Measurements from ENCODE around the gene MAP2K4. TPM values are rescaled to one million over a fixed set of nuclear protein-coding genes. Genes with fewer than 3 reads are reported as not detected.
A peak's percentile ranks its signal among the peaks of the same experiment; 100 is the strongest.

The MAP2K4 gene
- total RNA-seq, 2 experiments from 2014 or later, result 12.3 to 29.1 TPM

GRCh38 chr17:12021623-12022140, 1.0 kb downstream of the MAP2K4 start:
- H3K27ac ChIP-seq (ENCODE audit: low read depth, low read length, poor library complexity, severe bottlenecking), result no peak overlapping the region

GRCh38 chr17:12022310-12022709, 1.6 kb downstream of the MAP2K4 start:
- H3K9me2 ChIP-seq (ENCODE audit: insufficient read depth, low read length), result no peaks in the 10 kb centered on the region
- no peaks in the 10 kb centered on the region for H3K36me3 ChIP-seq (ENCODE audit: insufficient read depth, low read length)
- ChIA-PET CTCF (ENCODE audit: unreplicated experiment) (no interaction called here), POLR2A (interaction anchor here (0.5 to 4.1 kb wide), 4 partner anchors 12 to 729 kb away, joined by 3 to 39 read pairs (median 4); partner anchors contain the start of gene ZNF18)
- H3K79me2 ChIP-seq (ENCODE audit: insufficient read depth, low read depth, low read length), result peaks cover 43% of the 10 kb centered on the region; the same call in 1 of the 2 replicates
- no peak overlapping the region for H2AFZ ChIP-seq (ENCODE audit: low read length)
- H3K4me2 ChIP-seq (ENCODE audit: low read length), result peak overlapping the region; percentile 71
- H3K4me1 ChIP-seq (ENCODE audit: insufficient read depth, low read length, poor library complexity, severe bottlenecking), result peaks cover 17% of the 10 kb centered on the region
- H3K4me3 ChIP-seq (ENCODE audit: low read depth, low read length, poor library complexity, severe bottlenecking), result peak overlapping the region; percentile 92
- H3K27ac ChIP-seq (ENCODE audit: low read depth, low read length, poor library complexity, severe bottlenecking), result no peak overlapping the region
- TF ChIP-seq EZH2phosphoT487 (IDR thresholded peaks at IDR 0.05; ENCODE audit: borderline replicate concordance, low read depth, low read length), result no peak
- TF ChIP-seq, protein P1, sequence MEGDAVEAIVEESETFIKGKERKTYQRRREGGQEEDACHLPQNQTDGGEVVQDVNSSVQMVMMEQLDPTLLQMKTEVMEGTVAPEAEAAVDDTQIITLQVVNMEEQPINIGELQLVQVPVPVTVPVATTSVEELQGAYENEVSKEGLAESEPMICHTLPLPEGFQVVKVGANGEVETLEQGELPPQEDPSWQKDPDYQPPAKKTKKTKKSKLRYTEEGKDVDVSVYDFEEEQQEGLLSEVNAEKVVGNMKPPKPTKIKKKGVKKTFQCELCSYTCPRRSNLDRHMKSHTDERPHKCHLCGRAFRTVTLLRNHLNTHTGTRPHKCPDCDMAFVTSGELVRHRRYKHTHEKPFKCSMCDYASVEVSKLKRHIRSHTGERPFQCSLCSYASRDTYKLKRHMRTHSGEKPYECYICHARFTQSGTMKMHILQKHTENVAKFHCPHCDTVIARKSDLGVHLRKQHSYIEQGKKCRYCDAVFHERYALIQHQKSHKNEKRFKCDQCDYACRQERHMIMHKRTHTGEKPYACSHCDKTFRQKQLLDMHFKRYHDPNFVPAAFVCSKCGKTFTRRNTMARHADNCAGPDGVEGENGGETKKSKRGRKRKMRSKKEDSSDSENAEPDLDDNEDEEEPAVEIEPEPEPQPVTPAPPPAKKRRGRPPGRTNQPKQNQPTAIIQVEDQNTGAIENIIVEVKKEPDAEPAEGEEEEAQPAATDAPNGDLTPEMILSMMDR (conservative IDR thresholded peaks at IDR 0.05; ENCODE audit: low read length), result no peak
- no peaks in the 10 kb centered on the region for H3K9me3 ChIP-seq (ENCODE audit: low read length)
- DNase-seq (ENCODE audit: low spot score), result no peak
- peaks cover 31% of the 10 kb centered on the region; the same call in 1 of the 2 replicates for H4K20me1 ChIP-seq (ENCODE audit: insufficient read depth, low read length)
- intact Hi-C loops (cut with micrococcal nuclease; ENCODE audit: unreplicated experiment), result no loop called here
- no TSS peak for BruUV-seq (replicated peaks)

More at GRCh38 chr17:12021623-12022140, 1.0 kb downstream of the MAP2K4 start:
- Histone ChIP-seq H2AFZ (ENCODE audit: low read length) (peak overlapping the region; percentile 45; the same call in 1 of the 2 replicates), H3K9me3 (ENCODE audit: low read length) (no peaks in the 10 kb centered on the region), H3K9me2 (ENCODE audit: insufficient read depth, low read length) (no peaks in the 10 kb centered on the region), H3K4me3 (ENCODE audit: low read depth, low read length, poor library complexity, severe bottlenecking) (peak overlapping the region; percentile 92), H3K4me1 (ENCODE audit: insufficient read depth, low read length, poor library complexity, severe bottlenecking) (peaks cover 17% of the 10 kb centered on the region), H4K20me1 (ENCODE audit: insufficient read depth, low read length) (peaks cover 25% of the 10 kb centered on the region; the same call in 1 of the 2 replicates), H3K36me3 (ENCODE audit: insufficient read depth, low read length) (no peaks in the 10 kb centered on the region), H3K4me2 (ENCODE audit: low read length) (peak overlapping the region; percentile 71), H3K79me2 (ENCODE audit: insufficient read depth, low read depth, low read length) (peaks cover 40% of the 10 kb centered on the region; the same call in 1 of the 2 replicates)
- CTCF ChIA-PET (ENCODE audit: unreplicated experiment), result no interaction called here
- POLR2A ChIA-PET, result interaction anchor here (0.7 to 4.1 kb wide), 4 partner anchors 13 to 730 kb away, joined by 3 to 39 read pairs (median 4); partner anchors contain the start of gene ZNF18
- BruUV-seq (replicated peaks), result no TSS peak
- intact Hi-C loops (cut with micrococcal nuclease; ENCODE audit: unreplicated experiment), result loop anchor here (2.0 kb wide), 1 partner anchor 25 kb away; the partner anchor contains the start of gene ZNF18
- TF ChIP-seq EZH2phosphoT487 (IDR thresholded peaks at IDR 0.05; ENCODE audit: borderline replicate concordance, low read depth, low read length), result no peak
- TF ChIP-seq, protein P1 (conservative IDR thresholded peaks at IDR 0.05; ENCODE audit: low read length), result no peak
- peak; percentile 4 for DNase-seq (ENCODE audit: low spot score)

DNA sequence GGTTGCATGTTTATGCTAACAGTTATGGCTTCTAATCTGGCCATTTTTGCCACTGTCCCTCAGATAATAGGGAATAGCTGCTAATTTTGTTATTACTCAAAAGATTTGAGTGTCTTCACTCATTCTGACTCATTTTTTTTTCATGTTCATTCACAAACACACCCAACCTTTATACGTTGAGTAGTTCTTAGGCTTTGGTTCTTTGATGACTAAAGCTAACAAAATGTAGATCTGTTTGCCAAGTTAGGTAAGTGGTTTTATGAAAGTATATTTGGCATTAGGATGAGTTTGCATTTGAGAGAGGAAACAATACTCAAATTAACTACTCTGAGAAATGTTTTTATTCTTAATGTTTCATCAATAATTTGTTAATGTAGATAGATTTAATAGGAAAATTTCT, 3.6 kb downstream of the MAP2K4 start:
- no peak for DNase-seq (ENCODE audit: low spot score)
- no peak overlapping the region for H2AFZ ChIP-seq (ENCODE audit: low read length)
- POLR2A ChIA-PET, result interaction anchor here (1.9 kb wide), 1 partner anchor 10 kb away, joined by 7 read pairs; no protein-coding TSS in a partner anchor
- intact Hi-C loops (cut with micrococcal nuclease; ENCODE audit: unreplicated experiment), result no loop called here
- peaks cover 39% of the 10 kb centered on the region; the same call in 1 of the 2 replicates for H4K20me1 ChIP-seq (ENCODE audit: insufficient read depth, low read length)
- CTCF ChIA-PET (ENCODE audit: unreplicated experiment), result no interaction called here
- H3K4me2 ChIP-seq (ENCODE audit: low read length), result no peak overlapping the region
- peaks cover 43% of the 10 kb centered on the region; the same call in 1 of the 2 replicates for H3K79me2 ChIP-seq (ENCODE audit: insufficient read depth, low read depth, low read length)
- TF ChIP-seq, protein P1 (conservative IDR thresholded peaks at IDR 0.05; ENCODE audit: low read length), result no peak
- no peak for TF ChIP-seq EZH2phosphoT487 (IDR thresholded peaks at IDR 0.05; ENCODE audit: borderline replicate concordance, low read depth, low read length)
- no peak overlapping the region for H3K4me3 ChIP-seq (ENCODE audit: low read depth, low read length, poor library complexity, severe bottlenecking)
- H3K9me2 ChIP-seq (ENCODE audit: insufficient read depth, low read length), result no peaks in the 10 kb centered on the region
- H3K27ac ChIP-seq (ENCODE audit: low read depth, low read length, poor library complexity, severe bottlenecking), result no peak overlapping the region
- no peaks in the 10 kb centered on the region for H3K36me3 ChIP-seq (ENCODE audit: insufficient read depth, low read length)
- H3K4me1 ChIP-seq (ENCODE audit: insufficient read depth, low read length, poor library complexity, severe bottlenecking), result peaks cover 17% of the 10 kb centered on the region
- BruUV-seq (replicated peaks), result no TSS peak
- H3K9me3 ChIP-seq (ENCODE audit: low read length), result no peaks in the 10 kb centered on the region
